H1 (cell line): ENCODE data around the gene CCDC141.
"Not testable (repeated sequence)": the region's sequence is repeated elsewhere in the genome, so short reads cannot be mapped to it uniquely, and the experiment has no call there.

Source experiments
- CHD2 ChIP-seq: IDR thresholded peaks from 2 replicates; pipeline ENCODE4 v1.6.1; 2012; ENCODE audit warnings: low read length, improper control_type of control experiment
- FOSL1 ChIP-seq: IDR thresholded peaks from 2 replicates; pipeline ENCODE4 v1.6.1; 2011; ENCODE audit warnings: mild to moderate bottlenecking, low read depth, low read length, moderate library complexity; ENCODE audit not compliant: insufficient read depth
- TF ChIP-seq, protein P1 (sequence below), 3 experiments: IDR thresholded peaks; 1 replicate in 2 of 3; 2 replicates in 1 of 3; pipeline versions ENCODE4 v1.5.1 to v1.6.1; 2011; ENCODE audit warnings: low read length in 3 of 3, mild to moderate bottlenecking in 3 of 3, inconsistent platforms in 2 of 3, low read depth in 1 of 3, moderate library complexity in 1 of 3; ENCODE audit not compliant: insufficient read depth in 1 of 3; ENCODE audit errors: control extremely low read depth in 1 of 3

DNA sequence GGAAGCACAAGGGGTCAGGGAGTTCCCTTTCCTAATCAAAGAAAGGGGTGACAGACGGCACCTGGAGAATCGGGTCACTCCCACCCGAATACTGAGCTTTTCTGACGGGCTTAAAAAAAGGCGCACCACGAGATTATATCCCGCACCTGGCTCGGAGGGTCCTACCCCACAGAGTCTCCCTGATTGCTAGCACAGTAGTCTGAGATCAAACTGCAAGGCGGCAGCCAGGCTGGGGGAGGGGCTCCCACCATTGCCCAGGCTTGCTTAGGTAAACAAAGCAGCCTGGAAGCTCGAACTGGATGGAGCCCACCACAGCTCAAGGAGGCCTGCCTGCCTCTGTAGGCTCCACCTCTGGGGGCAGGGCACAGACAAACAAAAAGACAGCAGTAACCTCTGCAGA, 67.3 kb downstream of the CCDC141 start:
- not testable (repeated sequence) for TF ChIP-seq CHD2, FOSL1
- TF ChIP-seq, protein P1, sequence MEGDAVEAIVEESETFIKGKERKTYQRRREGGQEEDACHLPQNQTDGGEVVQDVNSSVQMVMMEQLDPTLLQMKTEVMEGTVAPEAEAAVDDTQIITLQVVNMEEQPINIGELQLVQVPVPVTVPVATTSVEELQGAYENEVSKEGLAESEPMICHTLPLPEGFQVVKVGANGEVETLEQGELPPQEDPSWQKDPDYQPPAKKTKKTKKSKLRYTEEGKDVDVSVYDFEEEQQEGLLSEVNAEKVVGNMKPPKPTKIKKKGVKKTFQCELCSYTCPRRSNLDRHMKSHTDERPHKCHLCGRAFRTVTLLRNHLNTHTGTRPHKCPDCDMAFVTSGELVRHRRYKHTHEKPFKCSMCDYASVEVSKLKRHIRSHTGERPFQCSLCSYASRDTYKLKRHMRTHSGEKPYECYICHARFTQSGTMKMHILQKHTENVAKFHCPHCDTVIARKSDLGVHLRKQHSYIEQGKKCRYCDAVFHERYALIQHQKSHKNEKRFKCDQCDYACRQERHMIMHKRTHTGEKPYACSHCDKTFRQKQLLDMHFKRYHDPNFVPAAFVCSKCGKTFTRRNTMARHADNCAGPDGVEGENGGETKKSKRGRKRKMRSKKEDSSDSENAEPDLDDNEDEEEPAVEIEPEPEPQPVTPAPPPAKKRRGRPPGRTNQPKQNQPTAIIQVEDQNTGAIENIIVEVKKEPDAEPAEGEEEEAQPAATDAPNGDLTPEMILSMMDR (IDR thresholded peaks at IDR 0.05; ENCODE audit: control extremely low read depth in 1 of 3, insufficient read depth in 1 of 3, low read depth in 1 of 3, low read length in 3 of 3) = not testable (repeated sequence)
